ENCODE results near the gene S100A12.
"Not testable (repeated sequence)": the region's sequence is repeated elsewhere in the genome, so short reads cannot be mapped to it uniquely, and the experiment has no call there.

The S100A12 gene

DNA sequence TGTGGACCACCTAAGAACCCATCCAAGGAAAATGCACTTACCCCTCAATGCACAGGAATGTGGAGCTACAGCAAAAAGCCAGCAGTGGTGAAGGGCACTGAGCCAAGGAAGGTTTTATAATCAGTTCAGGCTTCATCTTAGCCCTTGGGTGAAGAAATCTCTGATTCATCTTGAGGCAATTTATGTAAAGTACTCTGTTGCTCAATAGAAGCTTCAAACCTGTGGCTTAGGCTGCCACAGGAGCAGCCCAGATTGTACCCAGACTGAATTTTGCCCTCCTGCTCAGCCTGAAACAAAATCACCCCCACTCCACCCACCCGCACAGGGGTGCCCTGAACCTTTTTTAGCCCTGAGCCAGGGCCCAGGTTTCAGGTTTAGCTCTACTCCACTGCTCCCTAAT, at the start of gene S100A12:
S100A12 (minus strand) TSS at position 111 of the 400 bp plus-strand sequence. CDS start 1,029 bp downstream, outside the sequence.
- peak; percentile 62 for DNase-seq (ENCODE audit: low spot score)

DNA sequence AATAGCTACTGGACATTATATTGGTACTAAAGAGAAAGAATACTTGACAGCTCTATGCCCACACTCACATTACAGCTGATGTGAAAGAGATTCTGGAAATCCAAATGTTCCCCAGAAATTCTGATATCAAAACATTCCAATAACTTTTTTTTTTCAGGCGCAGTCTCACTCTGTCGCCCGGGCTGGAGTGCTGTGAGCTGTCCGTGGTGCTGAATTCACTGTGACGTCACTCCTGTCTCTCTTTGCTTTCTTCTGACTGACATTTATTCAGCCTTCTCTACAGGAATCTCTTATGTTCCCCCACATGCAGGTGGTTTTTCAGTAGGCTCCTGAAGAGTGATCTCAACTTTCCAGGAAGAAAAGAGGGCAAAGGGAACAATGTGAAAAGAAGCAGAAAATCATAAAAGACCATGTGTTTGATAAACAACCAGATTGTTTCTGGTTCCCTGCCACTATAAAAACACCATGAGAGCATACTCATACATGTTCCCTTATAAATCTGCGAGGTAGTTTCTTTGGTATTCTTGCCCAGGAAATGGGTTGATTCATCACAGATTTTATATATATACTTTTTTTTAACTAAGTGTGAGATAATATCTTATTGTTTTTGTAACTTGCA, 47.1 kb upstream of the S100A12 start:
- peak; percentile 63 for DNase-seq (ENCODE audit: low spot score)

DNA sequence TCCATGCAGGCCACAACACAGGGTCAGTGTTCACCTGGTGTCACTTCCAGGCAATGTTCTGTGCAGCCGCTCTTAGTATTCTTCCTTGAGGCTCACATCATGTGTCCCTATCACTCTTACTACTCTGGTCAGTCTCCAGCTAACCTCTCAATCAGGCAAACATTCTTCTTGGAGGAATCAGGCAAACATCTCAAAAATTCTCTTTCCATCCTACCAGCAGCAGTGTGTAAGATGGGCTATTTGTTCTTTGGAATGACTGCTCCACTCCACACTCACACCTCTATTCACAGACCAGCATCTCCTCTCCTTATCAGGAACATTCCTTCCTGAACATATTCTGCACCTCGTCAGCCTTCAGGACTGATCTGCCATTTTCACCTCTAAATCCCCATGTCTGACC, 44.9 kb upstream of the S100A12 start:
- DNase-seq (ENCODE audit: low spot score), result no peak

DNA sequence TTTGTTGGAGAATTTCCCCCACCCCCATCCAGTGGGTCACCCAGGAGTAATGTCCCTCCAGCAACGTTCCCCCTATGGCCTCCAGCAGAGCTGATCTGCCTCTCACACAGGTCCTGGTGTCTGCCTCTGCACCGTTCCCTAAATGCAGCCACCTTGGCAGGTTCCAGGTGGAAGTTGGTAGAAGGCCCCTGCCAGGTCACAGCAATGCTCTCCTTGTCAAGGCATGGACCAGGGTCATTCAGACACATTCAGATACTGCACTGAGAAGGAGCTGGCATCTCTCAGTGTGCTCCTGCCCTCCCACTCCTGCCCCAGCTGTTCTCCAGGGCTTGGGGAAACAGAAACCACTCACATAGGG, 44.0 kb upstream of the S100A12 start:
- not testable (repeated sequence) for DNase-seq (ENCODE audit: low spot score)

- not testable (repeated sequence) for DNase-seq (ENCODE audit: low spot score)
Measured at GRCh38 chr1:153418758-153419435, 43.5 kb upstream of the S100A12 start.

- DNase-seq (ENCODE audit: low spot score), result no peak
Measured at GRCh38 chr1:153417136-153417888, 41.9 kb upstream of the S100A12 start.

GRCh38 chr1:153415850-153416570, 40.6 kb upstream of the S100A12 start, which contains the start of gene S100A7A:
Gene S100A7A, plus strand, starts transcription at chr1:153416520. Its CDS starts 1,563 bp downstream, at chr1:153418083.
- no peak for DNase-seq (ENCODE audit: low spot score)

GRCh38 chr1:153413961-153414360, 38.5 kb upstream of the S100A12 start:
- not testable (repeated sequence) for DNase-seq (ENCODE audit: low spot score)

GRCh38 chr1:153407274-153407673, 31.9 kb upstream of the S100A12 start:
- DNase-seq (ENCODE audit: low spot score), result not testable (repeated sequence)

GRCh38 chr1:153405825-153406599, 30.6 kb upstream of the S100A12 start:
- DNase-seq (ENCODE audit: low spot score), result not testable (repeated sequence)

DNA sequence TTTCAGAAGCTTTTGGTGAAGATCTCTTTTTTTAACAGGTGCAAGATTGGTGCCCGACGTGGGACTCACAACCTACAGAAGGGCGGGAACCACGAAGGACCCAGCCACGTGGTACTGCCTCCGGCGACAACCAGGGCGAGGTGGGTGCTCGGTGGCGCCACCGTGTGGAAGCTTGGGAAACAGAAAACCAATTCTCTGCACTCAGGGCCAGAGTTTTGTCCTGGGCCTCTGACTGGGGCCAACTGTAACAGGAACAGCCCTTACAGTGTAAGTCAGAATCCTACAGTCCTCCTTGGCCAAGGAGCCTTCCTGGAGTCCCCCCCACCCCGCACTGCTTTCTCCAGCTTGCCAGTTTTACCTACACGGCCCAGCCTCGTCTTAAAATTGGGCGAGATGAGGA, 29.3 kb upstream of the S100A12 start:
- no peak for DNase-seq (ENCODE audit: low spot score)

DNA sequence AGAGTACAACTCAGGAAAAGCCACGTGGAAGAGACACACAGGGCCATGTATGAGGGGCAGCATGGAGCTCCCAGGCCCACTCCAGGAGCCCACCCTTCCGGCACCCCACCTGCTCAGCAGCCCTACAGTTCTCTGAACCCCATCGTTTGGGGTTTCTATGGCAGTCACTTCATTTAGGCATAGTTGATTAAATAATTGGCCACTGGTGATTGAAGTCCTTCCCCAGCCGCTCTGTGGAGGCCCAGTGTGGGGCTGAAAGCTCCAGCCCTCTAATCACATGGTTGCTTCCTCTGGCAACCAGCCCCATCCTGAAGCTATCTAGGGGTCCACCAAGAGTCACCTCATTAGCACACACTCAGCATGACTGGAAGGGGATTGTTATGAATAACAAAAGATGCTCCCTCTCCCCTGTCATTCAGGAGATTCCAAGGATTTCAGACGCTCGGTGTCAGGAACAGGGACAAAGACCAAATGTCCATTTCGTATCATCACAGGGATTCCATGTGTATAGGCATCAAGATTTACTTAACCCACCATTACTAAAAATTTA, 28.7 kb upstream of the S100A12 start:
- DNase-seq (ENCODE audit: low spot score), result no peak

- DNase-seq (ENCODE audit: low spot score), result no peak
Measured at GRCh38 chr1:153403421-153404085, 28.1 kb upstream of the S100A12 start.

DNA sequence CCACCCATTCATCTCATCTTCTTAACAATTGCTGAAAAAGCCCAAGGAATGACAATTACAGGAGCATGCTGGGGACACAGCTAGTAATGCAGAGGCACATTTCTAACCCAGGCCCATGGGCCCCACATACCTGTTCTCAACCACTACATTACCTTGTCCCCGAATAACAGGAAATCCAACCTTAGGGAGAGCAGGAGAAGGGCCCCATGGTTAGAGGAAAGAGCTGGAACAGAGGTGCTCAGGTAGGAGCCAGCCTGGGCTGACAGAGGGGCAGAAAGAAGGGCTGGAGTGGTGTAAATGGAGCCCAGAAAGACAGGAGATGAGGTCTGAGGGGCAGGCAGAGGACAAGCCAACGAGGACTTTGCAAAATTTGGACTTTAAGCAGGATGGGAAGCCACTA, 26.8 kb upstream of the S100A12 start:
- DNase-seq (ENCODE audit: low spot score), result peak; percentile 4

DNA sequence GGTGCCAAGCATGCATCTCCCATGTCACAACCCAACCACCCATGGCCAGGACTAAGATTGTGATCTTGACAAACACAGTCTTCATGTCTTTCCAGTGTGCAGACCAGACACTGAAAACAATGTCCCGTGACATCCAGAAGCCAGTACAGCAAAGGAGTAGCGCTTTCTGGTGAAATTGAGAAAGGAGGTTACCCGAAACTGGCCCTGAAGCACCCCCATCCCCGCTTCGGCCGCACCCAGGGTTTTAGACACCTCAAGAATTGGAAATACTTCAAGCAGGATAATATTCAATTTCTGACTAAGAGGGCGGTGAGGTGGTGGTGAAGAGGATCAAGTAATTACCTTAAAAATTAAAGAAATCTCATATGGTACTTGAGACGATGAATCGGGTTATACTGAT, 26.0 kb upstream of the S100A12 start:
- peak; percentile 5 for DNase-seq (ENCODE audit: low spot score)

DNA sequence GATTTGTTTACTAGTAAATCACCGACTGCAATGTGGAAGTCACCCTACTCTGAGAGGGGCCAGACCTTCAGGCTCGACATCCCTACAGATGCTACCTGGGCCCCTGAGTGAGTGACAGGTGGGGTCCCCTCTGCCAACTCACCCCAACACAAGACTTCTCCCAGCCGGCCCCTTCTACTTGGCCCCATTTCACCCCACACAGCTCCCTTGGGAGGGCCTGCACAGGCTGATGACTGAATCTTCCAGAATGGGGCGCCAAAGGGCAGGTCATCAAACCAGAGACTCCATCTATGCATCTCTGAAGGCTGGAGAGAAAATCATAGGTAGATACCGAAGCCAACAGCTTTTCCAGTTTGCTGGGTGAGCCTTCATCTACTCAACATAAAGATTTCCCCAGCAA, 24.8 kb upstream of the S100A12 start:
- peak; percentile 12 for DNase-seq (ENCODE audit: low spot score)

- peak; percentile 3 for DNase-seq (ENCODE audit: low spot score)
Measured at GRCh38 chr1:153399401-153400055, 24.1 kb upstream of the S100A12 start.

DNA sequence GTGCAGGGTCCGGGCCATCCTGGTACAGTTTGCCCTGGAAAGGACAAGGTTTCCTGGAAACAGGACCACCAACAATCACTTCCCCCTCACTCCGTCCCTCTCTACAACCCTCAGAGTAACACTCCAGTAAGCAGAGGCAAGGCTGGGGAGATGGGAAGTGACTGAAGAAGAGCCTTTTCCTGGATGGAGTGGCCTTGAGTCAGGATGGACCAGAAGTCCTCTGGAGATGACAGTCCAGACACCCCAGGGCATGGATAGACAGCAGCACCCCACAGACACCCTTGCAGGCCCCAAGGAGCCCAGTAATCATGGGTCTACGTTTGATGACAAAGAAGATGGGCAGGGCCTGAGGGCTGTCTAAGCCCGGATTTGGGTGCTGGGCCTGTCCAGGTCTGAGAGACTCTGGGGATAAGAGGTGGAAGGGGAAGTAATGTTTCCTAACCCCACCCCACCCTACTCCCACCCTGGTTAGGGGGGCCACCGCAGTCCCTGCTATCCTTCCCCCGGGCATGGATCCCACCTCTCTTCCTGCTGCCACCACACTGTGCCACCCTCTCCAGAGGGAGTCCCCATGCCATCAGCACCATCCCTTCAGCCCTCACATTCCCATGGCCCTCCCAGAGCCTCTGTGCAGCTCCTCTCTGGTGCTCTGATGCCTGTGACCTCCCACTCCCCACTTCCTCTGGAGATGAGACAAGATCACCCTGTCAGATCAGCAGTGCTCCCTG, 22.7 kb upstream of the S100A12 start:
- no peak for DNase-seq (ENCODE audit: low spot score)

Measured in AG20443 (cell line).